HG02763 (cell line): ENCODE results near the gene PAX6.

ENCODE experiments used
- ATAC-seq: cut with Tn5 transposase; IDR thresholded peaks from one replicate; pipeline ENCODE4 v1.9.1; 2021; ENCODE audit warnings: mild to moderate bottlenecking, moderate library complexity; ENCODE audit not compliant: unreplicated experiment

The PAX6 gene

DNA sequence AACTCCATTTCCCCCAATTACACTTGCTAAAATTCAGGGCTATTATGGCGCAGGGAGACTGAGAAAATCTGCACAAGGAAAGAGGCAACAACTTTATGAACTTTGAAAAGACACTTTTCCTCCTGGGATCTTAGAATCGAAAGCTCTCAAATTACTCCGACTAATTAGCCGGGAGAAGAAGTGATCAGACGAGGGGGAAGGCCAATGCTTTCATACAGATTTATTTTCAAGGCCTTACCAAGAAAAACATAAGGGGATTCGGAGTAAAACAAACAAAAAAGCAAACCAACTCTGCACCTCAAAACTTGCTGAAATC, 1.6 kb downstream of the PAX6 start:
- ATAC-seq: no peak

GRCh38 chr11:31808721-31809540, 2.2 kb downstream of the PAX6 start:
- no peak for ATAC-seq

DNA sequence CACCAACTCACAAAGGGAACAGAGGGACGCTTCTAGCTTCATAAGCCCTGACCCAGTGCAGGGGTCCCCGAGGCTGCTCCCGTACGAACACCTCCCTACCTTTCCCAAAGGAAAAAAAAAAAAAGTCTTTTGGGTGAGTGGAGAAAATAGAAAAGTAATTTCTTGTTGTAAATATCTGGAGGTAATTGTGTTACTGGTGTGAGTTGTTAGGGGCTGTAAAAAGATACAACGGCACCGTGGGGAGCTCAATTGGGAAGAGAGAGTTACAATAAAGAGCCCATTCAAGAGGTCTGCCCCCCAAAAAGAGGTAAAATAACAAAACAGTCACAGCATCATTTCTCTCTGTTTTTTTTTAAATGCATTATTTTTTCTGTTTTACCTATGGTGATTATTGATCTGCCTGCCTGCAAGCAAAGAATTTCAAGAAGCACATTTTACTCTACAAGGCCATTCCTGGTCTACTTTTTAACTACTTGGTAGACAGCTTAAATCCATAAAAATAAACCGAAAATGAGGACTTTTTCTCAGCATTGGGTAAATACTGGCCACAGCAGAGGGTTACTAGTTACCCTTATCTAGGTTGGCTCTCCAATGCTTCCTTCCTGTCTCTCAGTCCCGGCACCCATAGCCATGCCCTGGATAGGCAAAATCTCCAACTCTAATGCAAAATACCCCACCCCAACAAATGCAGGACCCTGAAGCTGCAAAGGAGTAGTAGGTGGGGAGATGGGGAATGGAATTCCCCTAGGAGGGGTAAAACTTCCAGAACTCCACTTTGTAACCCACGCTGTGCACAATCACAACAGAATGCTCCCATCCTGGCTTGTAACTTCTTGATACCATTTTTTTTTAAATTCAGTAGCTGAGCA, 3.1 kb downstream of the PAX6 start:
- ATAC-seq: no peak

GRCh38 chr11:31806928-31807798, 4.0 kb downstream of the PAX6 start:
- no peak for ATAC-seq

DNA sequence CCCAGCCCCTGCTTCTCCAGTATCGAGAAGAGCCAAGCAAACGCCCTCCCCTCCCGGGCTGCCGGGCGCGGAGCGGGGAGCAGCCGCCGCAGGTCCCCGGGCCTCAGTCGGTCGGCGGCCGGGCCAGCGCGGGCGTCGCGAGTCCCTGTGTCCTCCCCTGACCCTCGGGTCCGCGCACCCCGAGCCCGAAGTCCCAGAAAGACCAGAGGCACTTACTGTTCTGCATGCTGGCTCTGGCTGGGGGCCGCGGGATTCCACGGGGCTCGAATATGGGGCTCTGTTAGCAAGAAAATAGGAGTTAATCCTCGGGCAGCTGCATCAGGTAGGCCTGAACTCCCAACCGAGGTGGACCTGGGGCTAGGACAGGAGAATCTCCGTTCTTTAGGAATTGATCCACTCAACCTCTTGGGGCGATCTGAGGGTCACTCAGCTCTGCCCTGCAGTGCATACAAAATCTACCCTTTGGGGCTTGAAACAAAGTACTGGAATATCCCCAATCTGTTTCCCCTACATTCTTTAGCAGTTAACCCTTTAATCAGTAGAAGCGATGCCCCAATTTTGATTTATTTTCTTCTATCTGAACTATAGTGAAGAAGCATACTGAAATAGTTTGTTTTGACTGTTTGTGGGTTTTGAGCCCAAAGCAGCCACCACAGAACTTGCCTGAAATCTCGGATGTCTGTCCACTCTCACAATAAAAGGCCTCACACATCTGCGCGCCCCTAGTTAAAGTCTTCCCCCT, 4.8 kb downstream of the PAX6 start:
- ATAC-seq: no peak

GRCh38 chr11:31805629-31806185, 5.4 kb downstream of the PAX6 start:
- ATAC-seq: no peak

DNA sequence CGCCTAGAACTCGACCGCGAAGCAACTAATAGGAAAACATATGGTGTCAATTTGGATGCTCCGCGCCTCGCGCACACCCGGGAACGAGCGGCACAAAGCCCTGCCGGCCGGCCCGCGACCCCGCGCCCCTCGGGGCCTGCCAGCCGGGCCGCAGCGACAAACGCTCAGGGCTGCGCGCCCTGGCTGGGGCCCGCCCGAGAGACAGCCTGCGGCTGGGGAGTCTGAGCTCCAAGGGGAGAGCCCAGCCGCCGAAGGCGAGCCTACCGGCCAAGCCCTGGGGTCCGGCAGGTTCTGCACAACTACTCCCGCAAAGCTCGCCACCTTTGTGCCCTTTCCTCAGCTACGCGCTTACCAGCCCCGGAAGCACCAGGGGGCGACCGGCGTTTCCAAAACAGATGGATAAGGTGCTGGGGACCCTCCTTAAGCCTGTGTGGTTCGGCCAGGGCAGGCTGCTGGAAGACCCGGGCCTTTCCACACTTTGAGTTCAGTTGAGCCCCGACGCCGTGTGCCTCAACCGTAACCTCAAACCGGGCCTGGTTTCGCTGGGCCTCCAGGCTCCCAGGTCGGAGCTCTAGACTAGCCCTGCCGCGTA, 6.0 kb downstream of the PAX6 start:
- ATAC-seq: no peak

- no peak for ATAC-seq
Measured at GRCh38 chr11:31804312-31805036, 6.6 kb downstream of the PAX6 start.

DNA sequence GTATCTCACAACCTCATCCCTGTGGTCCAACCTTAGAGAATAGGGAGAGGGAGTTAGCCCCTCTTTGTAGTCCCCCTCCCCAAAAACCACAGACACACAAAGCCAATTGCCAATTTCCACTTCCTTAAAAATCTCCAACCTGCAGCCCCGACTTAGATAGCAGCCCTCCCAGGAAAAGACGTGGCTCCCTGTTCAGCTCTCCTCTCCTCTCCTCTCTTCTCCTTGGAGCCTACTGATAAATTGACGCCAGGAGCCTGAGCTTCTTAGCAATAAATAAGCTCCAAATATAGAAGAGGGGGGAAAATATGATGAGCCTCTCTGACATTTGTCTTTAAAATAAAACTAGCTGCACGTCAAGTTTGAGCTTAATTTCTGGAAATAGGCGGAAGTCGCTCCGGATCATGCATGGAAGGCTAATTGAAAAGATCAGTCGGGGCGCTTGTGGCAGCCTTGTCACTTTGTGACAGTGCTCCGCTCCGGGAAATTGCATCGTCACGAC, 7.3 kb downstream of the PAX6 start:
- no peak for ATAC-seq

- no peak for ATAC-seq
Measured at GRCh38 chr11:31802990-31803812, 7.9 kb downstream of the PAX6 start.

DNA sequence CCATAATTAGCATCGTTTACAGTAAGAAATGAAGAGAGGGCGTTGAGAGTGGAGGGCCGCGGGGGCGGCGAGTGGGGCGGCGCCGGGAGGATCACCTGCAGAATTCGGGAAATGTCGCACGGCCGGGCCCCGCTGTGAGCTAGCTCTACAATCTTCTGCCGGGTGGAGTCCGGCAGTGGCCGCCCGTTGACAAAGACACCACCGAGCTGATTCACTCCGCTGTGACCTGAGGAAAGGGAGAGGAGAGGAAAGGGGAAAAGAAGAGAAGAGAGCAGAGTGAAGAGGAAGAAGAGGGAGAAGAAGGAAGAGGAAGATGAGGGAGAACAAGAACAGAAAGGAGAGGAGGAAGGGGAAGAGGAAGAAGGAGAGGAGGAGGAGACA, 8.5 kb downstream of the PAX6 start:
- ATAC-seq: no peak

GRCh38 chr11:31802000-31802551, 9.0 kb downstream of the PAX6 start:
- no peak for ATAC-seq

DNA sequence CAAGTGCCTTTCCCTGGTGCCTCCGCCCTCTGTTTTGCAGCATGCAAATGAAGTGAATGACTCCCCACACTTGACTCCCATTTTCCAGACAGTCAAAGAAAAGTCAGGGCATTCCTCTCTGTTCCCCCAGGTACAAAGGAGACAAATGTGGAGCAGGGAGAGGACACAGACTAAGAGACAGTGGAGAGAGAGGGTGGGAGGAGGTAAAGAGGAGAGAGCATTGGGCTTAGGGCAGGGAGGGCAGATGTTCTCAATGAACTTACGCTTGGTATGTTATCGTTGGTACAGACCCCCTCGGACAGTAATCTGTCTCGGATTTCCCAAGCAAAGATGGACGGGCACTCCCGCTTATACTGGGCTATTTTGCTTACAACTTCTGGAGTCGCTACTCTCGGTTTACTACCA, 9.8 kb downstream of the PAX6 start:
- ATAC-seq: no peak

GRCh38 chr11:31800398-31801265, 10.5 kb downstream of the PAX6 start:
- ATAC-seq: no peak

DNA sequence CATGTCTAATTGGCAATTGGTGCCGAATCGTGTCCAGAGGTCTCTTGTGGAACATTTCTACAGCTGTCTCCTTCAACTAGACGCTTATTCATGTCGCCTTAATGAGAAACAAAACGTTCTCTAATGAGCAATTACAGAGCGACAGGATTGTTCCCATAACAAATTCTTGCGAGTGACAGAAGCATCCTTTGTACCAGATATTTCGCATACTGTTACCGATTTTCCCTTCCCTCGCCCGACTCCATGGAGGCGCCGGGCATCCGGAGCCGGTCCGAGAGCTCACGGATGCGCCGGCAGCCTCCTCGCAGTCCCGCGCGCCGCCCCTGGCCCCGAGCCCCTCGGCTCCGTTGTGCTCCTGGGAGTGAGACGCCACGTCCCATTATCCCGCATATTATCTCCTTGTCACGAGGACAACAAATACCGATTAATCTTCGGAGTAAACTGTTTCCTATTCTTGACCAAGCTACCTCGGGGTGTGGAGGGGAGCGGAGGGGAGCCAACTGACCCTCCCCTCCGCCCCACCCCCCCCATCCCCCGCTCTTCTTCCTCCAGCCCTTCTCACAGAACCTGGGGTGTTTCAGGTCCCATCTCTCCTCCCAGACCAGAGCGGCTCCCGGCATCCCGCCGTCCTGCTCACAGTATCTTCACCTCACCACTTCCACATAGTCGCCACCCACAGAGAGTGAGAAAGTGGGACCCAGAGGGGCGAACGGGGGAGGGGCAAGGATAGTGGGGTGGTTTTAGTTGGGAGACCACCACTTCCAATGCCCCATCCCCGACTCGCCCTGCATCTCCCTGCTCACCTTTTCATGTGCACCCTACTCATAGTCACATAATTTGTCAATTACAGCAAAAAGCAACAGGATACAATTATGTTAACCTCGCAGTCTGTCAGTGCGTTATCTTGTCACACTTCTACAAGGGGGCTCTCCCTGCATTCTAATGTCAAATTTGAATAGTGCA, 11.4 kb downstream of the PAX6 start:
- no peak for ATAC-seq
